Fibroblast of peridontal ligament (primary cell): ENCODE measurements around the gene BAIAP2L1.

Source experiments
- DNase-seq: peaks from one replicate; pipeline ENCODE4 v3.0.0-alpha.2; 2010; ENCODE audit errors: extremely low read depth

BAIAP2L1 gene

DNA sequence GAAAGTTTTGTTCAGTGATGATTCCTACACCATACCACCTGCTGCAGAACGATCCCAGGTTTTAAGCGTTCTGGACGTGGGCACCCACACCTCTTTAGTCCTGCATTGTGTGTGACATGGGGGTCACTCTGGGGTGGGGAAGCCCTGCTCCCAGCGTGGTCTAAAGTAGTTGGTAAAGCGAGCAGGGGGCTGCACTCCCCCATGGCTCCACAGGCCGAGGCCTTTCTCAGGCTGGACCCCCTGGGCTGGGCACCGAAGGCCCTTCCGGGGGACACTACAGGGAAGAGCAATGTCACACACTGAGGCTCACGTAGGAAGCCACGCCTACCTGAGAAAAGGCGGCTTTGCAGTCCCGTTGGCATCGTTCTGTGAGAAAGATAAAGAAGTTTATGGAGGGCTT lies 107.1 kb downstream of the BAIAP2L1 start:
- no peak for DNase-seq

DNA sequence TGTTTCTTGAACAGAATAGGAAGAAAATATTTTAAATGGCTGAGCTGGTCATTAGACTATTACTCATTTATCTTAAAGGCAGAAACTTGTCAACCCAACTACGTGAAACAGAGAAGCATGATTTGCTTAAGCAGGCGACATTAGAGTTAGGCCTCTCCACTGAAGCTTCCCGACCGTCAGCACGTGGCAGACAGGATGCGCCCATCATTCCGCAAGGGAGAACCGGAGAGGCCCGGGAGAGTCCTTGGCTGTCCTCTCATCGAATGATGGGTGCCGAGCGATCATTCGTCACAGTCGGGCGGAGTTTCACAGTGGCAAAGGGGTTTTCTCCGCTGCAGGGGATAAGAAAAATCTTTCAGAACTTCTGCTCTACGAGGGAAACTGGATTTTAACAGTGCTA lies 107.6 kb downstream of the BAIAP2L1 start:
- no peak for DNase-seq

DNA sequence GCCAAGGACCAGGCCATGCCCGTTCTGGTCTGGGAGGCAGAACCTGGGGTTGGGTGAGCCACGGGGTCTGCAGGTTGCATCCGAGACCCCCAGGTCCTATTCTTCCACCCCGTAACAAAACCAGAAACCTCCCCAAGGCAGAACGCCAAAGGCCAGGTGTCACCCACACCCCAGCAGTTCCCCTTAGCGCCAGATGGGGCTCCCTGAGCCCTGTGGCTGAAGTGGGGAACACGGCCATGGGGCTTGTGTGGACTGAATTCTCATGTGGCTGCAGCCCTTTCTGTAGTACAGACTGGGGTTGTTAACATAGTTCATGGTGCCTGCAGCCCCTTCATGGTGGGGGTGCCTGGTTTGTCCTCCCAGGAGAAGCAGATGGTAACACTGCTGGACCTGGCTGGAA lies 109.2 kb downstream of the BAIAP2L1 start:
- DNase-seq: no peak

DNA sequence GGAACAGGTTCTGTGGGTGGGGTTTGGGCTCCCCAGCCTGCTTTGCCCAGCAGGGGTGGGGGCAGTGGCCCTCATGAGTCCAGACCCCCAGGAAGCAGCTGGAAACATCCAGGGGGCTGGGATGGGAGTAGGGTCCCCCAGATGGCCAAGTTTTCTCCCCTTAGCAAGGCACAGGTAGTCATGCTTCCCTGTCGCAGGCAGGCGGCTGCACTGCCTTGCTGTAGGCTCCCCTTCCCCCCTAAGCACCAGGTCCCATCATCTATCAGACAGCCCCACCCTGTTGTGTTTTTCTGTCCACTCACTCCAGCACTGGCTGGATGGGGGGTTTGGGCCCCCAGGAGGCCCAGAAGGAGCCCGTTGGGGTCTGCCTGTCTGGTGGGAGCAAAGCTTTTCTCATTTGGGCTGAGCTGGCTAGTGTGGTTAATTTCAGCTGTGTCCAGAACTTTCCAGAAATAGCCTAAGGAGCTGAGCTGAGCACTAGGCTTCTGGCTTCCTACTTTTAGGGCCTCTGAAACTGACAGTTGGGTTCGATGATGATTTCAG lies 111.5 kb downstream of the BAIAP2L1 start:
- no peak for DNase-seq

DNA sequence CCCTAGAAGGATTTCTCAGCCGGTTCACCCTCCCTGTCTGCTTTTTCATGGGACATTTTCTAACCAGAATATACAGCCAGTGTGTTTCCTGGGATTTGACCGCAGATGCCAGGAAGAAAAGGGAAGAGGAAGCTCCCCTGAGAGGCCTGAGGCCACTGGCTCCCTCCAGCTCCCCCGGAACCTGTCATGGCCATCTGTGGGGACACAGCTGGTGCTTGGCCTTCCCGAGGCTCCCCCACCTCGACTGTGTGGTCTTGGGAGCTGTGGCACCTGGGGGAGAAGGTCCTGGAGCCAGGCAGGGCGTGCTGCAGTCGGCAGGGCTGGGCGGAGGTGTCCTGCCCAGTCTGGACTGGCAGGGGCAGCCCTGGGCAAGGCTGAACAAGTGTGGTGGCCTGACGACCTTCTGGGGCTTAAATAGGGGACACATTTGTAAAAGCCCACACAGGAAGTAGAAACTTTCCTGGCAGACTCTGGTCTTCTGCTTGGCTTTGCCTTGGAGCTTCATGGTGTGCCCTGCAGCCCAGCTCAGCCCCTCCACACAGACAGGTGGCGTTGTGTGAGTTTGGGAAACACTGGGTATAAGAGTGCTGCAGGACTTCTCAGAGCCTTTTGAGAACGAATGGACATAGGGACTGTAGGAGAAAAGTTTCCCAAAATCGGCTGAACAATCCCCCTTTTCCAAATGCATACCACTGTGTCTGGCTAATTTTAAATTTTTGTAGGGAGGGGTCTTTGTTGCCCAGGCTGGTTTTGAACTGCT lies 112.6 kb downstream of the BAIAP2L1 start:
- no peak for DNase-seq

DNA sequence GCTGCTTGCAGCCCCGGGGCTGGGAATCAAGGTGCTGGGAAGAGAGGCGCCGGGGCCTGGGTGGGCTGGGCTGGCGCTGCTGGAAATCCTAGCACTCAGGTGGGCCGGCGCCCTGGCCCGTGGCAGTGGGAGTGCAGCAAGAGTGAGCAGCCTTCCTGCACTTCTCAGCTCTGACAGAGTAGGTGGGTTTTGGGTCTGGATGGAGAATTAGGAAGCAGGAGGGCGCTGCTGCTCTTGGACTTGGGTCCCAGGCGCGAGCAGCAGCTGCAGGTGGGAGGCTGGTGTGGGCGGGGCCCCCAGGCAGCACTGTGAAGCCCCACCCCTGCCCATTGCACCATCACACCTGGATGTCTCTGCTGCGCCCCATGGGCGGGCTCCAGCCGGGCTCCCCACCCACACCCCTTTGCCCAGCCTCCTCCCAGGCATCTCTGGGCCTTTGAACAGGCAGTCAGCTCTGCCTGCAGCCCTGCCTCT lies 113.4 kb downstream of the BAIAP2L1 start:
- no peak for DNase-seq

DNA sequence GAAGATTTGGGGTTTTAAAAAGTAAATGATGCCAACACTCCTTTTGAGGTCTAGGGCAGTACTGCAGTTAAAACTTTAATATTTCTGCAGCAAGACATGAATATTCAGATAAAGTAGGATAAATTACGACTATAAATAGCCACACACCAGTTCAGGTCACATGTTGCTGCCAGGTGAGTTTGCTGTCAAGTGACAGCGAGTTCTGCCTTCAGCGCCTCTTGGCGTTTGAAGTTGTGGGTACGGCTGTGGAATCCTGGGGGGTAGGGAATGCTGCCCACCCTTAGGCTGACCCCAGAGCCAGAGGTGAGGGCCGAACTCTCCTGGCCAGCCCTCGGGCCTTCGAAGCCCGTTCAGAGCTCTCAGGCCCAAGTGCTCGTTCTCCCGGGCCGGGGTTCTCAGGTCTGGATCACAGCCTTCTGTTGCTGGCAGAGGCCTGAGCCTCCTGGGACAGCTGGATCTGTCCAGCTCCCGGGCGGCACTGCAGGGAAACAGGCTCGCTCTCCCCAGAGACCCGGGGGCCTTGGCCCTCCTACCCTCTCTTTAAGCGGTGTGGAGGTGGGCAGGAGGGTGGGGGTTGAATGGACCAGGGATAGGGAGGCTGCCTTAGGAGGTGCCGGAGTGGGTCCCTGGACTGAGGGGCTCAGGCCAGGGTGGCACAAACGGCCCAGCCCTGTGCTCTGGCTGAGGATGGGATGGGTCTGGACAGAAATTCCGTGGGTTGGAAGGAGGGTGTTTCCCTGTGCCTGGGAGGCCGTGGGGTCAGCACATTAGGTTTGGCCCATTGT lies 114.0 kb downstream of the BAIAP2L1 start:
- no peak for DNase-seq

DNA sequence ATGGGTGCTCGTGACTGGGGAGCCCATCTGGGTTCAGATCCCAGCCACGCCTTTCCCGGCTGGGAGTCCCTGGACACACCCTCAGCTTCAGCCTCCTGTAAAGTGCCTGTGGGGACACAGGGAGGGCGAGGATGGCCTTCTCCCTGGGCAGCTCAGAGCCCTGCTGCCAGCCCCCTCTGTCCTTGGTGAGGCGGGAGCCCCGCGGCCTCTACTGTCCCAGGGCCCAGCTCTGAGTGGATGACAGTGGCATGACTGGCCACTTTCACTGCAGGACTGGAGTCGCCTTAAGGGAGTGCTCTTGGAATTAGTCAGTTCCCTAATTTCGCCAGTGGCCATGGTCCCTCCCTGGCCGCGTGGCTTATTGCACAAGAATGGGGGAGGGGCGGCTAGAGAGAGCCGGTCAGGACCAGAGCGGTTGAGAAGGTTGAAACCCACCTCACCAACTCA lies 114.8 kb downstream of the BAIAP2L1 start:
- DNase-seq: peak; percentile 45

DNA sequence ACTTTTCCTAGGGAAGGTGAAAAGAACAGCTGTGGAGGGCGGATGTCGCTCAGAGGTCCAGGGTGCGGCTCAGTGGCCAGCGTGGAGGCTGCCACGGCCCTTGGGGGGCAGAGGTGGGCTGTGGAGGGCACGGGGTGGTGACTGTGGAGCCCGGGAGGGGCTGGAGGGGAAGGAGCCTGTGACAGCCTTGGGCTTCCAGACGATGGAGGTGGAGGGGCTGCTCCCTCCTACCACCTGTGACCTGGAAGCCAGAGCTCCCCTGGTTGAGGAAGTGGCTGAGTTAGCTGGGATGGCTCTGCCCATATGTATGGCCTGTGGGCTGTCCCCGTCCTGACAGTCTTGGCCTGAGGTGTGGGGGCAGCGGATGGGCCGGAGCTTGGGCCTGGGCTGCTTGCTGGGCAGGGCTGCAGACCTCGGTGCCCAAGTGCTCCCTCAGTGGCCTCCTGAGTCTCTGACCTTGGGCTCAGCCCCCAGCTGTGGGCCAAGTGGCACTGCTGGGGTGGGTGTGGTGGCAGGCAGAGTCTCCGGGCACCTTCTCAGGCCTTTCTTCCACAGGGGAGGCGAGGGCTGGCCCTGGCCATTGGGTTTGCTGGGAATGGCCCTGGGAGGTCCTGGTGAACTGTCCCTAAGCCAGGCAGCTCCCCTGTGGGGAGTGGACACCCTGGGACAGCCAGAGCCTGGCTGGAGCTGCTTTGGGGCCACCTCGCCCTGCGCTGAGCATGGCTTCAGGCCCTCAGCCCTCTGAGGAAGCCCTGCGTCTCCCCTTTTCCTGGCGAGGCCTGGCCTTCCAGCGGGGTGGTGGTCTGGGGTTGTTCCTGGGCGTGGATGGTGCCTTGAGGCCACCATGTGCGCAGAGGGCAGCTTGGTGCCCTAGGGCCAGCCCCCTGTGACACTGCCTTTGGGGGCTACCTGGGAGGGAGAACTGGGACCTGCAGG lies 115.5 kb downstream of the BAIAP2L1 start:
- no peak for DNase-seq

DNA sequence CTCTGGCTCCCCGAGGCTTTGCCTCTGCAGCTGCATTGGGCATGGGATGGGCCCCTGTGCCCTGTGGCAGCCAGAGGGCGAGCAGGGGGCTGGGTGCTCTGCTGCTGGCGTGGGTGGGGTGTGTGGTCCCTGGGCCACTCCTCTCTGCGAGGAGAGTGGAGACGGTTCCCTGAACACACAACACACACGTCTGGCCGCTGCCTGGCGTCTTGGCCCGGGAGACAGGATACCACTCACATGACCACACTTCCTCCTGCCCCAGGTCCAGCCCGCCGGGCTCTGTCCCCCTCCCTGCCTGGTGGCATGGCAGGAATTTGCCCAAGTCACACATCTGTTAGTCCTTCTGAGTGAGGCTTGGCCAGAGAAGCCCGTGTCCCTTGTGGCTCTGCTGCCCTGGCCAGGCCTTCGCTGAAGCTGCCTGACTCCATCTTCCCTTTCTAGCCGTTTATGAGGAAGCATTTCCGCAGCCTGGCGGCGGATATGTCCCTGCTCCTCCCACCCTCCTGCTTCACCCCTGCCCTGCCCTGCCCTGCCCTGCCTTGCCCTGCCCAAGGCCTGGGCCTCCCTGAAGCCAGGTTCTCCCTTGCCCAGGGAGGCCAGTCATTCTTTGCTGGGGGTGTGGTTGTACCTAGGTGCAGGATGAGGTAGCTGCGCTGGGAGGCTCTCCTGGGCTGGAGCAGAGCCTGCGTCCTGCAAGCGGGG lies 116.4 kb downstream of the BAIAP2L1 start:
- peak; percentile 62 for DNase-seq

DNA sequence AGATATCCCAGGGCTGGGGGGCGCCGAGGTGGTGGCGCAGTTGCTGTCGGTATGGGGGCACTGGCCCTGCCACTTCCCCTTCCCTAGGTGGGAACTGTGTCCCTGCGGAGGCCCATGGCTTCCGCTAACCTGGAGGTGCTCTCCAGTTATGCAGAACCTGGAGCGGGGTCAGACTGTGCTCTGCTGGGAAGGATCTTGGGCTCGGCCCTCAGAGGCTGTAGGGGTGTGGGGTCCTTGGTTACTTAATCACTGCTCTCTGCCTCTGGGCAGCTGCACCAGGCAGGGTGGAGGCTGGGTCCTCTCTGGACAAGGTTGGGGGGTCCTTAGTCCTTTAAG lies 117.0 kb downstream of the BAIAP2L1 start:
- no peak for DNase-seq

DNA sequence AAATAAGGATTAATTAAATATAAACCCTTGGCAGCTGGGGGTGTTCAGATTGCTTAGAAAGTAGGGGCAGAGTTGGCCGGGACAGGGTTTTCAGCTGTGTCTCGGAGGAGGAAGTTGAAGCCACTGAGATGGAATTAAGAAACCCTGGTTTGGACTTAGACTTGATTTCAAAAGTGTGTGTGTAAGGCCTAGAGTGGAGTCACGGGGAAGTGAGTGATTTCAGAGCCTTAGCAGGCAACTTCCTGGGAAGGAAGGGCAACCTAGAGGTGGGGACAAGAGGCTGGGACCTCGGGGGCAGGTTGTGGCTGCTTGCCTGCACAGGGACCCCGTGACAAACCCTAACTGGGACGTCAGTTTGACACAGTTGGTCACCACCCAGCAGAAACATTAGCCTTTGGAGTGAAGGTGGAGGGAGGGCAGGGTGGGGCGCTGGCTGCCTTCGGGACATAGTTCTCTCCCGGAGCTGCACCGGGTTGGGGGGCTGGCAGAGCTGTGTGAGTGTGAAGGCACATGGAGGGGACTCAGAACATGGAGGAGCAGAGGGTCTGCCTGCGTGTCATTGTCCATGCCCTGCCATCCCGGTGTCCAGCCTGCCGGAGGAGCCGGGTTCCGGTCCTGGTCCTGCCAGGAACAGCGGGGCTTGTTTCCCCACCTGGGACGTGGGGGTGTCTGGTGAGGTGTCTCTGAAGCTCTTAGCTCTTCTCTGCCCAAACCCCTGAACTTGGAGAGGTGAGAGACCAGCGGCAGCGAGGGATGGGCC lies 117.6 kb downstream of the BAIAP2L1 start:
- DNase-seq: peak; percentile 70

DNA sequence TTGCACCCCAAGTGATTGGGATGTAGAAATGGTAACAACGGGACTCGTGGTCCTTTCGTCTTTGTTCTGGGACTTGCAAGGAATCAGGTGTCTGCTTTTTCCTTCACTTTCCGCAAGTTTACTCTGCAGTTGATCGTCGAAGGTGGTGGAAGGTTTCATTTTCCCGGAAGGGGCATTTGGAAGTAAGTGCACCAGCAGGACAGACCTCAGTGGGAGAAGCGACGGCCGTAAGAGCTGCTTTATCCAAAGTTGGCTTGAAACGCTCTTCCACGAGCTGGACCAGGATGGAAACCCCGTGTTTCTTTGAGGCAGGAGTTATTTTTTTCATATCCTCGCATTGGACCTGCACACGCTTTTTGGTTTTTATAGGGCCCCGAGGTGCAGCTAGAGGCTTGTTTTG lies 118.2 kb downstream of the BAIAP2L1 start:
- DNase-seq: peak; percentile 29

DNA sequence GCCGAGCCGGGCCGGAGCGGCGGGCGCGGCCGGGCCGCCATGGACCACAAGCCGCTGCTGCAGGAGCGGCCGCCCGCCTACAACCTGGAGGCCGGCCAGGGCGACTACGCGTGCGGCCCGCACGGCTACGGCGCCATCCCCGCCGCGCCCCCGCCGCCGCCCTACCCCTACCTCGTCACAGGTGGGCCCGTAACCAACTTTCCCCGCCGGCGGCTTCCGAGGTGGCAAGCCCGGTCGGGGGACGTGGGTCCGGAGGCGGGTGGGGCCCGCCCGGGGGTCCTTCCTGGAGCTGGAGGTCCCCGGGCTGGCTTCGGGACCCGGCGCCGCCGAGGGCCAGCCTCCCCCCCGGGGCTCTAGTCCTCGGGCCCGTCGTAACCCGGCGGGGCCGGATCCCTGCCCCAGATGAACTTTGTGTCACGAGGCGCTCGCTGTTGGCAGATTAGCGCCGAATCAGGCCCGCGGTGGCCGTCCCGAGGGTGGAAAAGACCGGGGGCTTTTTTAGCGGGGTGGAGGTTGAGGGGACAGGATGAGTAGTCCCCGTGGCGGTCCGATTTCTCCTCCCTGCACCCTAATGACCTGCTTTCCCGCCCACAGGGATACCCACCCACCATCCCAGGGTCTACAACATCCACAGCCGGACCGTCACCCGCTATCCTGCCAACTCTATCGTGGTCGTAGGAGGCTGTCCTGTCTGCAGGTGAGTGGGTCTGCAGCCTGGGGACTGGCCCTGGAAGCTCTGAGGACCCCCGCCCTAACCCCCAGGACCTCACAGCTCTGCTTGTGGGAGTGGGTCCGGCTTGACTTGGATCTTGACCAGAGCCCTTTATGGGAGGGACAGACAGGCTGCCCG lies 118.9 kb downstream of the BAIAP2L1 start:
- DNase-seq: no peak

DNA sequence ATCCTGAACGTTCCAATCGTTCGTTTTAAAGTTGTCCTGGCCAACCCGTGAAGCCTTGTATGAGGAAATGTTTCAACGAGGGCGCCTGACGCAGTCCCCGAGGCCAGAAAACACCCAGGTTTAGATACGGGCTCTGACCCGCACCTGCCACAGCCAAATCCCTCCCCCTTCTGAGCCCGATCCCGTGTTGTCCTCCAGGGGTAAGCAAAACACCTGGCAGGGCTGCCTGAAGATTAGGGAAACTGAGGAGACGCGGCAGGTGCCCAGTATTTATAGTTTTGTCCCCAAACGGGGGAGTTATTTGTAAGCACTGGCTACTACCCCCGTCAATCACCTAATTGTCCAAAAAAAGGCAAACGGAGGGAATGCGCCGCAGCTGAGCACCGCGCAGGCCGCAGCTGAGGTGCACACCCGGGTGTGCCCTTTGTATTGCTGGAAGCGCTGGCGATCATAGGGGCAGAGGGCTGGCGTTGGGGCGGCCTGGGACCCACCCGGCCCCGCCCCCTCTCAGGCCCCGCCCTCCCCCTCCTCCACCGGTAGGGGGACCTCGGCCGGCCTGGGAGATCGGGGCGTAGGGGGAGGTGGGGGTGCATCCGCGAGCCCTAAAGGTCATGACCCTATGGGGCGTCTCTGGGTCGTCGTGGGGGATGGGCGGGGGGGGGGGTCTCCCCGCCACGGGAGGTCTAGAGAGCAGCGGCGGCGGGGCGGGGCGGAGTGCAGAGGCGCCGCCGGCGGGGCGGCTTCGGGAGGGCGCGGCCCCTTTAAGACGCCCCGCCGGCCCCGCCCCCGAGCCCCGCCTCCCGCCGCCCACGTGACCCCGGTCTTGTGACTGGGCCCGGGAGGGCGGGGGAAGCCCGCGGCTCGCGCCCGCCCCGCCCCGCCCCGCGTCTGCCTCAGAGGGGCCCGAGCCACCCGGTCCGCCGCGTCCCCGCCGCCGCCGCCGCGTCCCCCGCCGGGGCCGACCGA lies 119.8 kb downstream of the BAIAP2L1 start, which contains the start of gene BRI3:
Gene BRI3 (plus strand): TSS at position 896 of the 966 bp plus-strand sequence. CDS start 110 bp downstream, outside the sequence.
- peak; percentile 75 for DNase-seq

DNA sequence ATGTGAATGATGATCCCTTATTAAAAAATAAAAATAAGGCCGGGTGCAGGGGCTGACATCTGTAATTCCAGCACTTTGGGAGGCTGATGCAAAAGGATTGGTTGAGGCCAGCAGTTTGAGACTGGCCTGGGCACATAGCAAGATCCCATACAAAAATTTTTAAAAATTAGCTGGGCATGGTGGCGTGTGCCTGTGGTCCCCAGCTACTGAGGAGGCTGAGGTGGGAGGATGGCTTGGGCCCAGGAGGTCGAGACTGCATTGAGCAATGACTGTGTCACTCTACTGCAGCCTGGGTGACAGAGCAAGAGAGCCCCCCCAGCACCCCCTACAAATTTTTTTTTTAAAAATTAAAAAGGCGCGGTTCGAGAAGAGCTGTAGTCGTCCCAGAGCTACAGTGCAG lies 120.6 kb downstream of the BAIAP2L1 start:
- DNase-seq: no peak

DNA sequence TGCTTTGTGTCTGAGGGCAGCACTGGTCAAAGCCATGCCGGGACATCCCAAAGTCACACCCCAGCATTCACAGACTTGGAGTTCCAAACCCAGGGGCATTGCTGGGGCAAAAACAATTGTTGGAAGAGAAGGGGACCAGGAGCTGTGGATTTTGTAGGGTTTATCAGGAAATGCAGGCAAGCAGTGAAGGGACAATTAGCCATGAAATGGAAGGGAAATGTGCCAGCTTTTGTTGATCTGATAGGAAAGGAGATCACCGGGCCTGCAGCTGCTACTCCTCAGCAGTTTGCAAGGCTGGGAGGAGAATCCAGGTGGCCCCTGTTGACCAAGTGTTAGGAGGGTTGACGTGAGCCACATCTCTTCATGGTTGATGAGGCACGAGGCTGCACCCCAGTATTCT lies 122.0 kb downstream of the BAIAP2L1 start:
- DNase-seq: no peak

DNA sequence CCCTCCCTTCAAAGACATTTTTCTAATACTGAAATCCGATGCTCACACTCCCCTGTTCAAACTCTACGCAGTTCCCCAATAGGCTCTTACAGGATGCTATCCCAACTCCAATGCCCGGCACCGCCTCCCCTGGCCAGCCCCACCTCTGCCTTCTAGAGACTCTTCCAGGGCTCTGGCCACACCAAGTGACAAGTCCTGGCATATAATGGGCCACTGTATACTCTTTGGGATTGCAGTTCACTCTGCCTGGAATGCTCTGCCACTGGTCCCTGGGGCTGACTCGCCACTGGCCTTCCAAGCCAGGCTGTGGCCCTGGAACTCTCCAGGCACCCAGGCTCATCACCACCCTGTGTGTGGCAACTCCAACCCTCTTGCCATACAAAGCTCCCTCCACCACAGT lies 122.5 kb downstream of the BAIAP2L1 start:
- DNase-seq: no peak
